Stomach (tissue), 9 donors: ENCODE measurements around the gene TMTC2. TPM values are rescaled to one million over a fixed set of nuclear protein-coding genes. Genes with fewer than 3 reads are reported as not detected.

ENCODE experiments used
- DNase-seq, 2 donors: peaks; one replicate each; pipeline versions ENCODE4 v3.0.0 to v3.0.0-alpha.2; 2013 to 2019
- H3K27ac ChIP-seq, 5 donors: fragments of 200-600 bp in 4 of 5; sonication (generic) in 4 of 5; one replicate each; pipeline ENCODE4 v1.5.1; 2013 to 2019; ENCODE audit warnings: mild to moderate bottlenecking in 1 of 5, moderate library complexity in 1 of 5
- H3K27me3 ChIP-seq, 3 donors: fragments of 200-600 bp; sonication (generic); one replicate each; pipeline ENCODE4 v1.5.1; 2017 to 2019; ENCODE audit warnings: mixed run types in 1 of 3
- H3K36me3 ChIP-seq, 4 donors: fragments of 200-600 bp; sonication (generic); 1 replicate in 3 of 4; 2 replicates in 1 of 4; pipeline ENCODE4 v1.5.1; 2016 to 2019
- H3K4me1 ChIP-seq, 4 donors: fragments of 200-600 bp; sonication (generic); one replicate each; pipeline ENCODE4 v1.5.1; 2016 to 2019
- H3K4me3 ChIP-seq, 4 donors: fragments of 200-600 bp; sonication (generic) in 3 of 4; one replicate each; pipeline ENCODE4 v1.5.1; 2016 to 2019; ENCODE audit warnings: mild to moderate bottlenecking in 1 of 4
- H3K9me3 ChIP-seq, 4 donors: fragments of 200-600 bp; sonication (generic); one replicate each; pipeline ENCODE4 v1.5.1; 2016 to 2019
- EP300 ChIP-seq: sonication (generic); formaldehyde crosslinking; IDR thresholded peaks from one replicate; pipeline ENCODE4 v1.6.1; 2017; ENCODE audit warnings: antibody characterized with exemption
- POLR2A ChIP-seq, 4 donors: fragments of 450-650 bp; IDR thresholded peaks; one replicate each; pipeline ENCODE4 v1.6.1; 2016; ENCODE audit warnings: antibody characterized with exemption in 4 of 4, control low read depth in 2 of 4, mild to moderate bottlenecking in 1 of 4, moderate library complexity in 1 of 4
- POLR2AphosphoS5 ChIP-seq, 3 donors: sonication (generic); formaldehyde crosslinking; IDR thresholded peaks; one replicate each; pipeline ENCODE4 v1.6.1; 2016; ENCODE audit warnings: antibody characterized with exemption in 3 of 3
- WGBS, 5 donors: extraction: QIAGEN DNeasy Blood & Tissue Kit in 3 of 5; methylation state at CpG; one replicate each; pipeline versions ENCODE4 v1.1.5 to v1.1.7; 2013 to 2018; 5-methylcytosine and 5-hydroxymethylcytosine counted together
- intact Hi-C: fragments of 100-400 bp; cut with DNase I; formaldehyde crosslinking; loops from one replicate; pipeline ENCODE4 v1.15.1; 2023; ENCODE audit warnings: low total_unique reads
- polyA plus RNA-seq, 3 donors: library from polyadenylated mRNA; stranded (reverse); fragments of 200-250 nt; gene quantifications; one replicate each; pipeline ENCODE4 v1.2.3, GENCODE V29; 2013
- total RNA-seq, 5 donors: library from RNA; depleted of rRNA; stranded (reverse); fragments of >200 nt; gene quantifications; one replicate each; pipeline versions ENCODE4 v1.1.0 to v1.2.3, GENCODE V29; 2014 to 2016
- TF ChIP-seq, protein P1 (sequence below), 7 experiments: fragments of 450-650 bp in 4 of 7; fragments of 200-600 bp in 3 of 7; sonication (generic) in 3 of 7; IDR thresholded peaks; one replicate each; pipeline ENCODE4 v1.5.1; 2016 to 2019; ENCODE audit warnings: antibody characterized with exemption in 7 of 7, control low read depth in 2 of 7, mild to moderate bottlenecking in 1 of 7
- donor health status: healthy with polysubstance abuse.
- donor health status: Bipolar disorder and iron deficiency.
- donor health status: healthy.

The TMTC2 gene
- total and polyA plus RNA-seq, 8 donors, result 6.1 to 60.0 (median 27.5) TPM

- Histone ChIP-seq H3K4me3 (no peak overlapping the region), H3K36me3 (peaks cover 0 to 20% (median 12%) of the 10 kb centered on the region in 4 donors), H3K9me3 (no peaks in the 10 kb centered on the region), H3K27me3 (no peaks in the 10 kb centered on the region), H3K4me1 (no peaks in the 10 kb centered on the region), H3K27ac (no peak overlapping the region)
- TF ChIP-seq EP300 (no peak), POLR2A (IDR thresholded peaks at IDR 0.05) (no peak), POLR2AphosphoS5 (IDR thresholded peaks at IDR 0.05) (no peak)
- TF ChIP-seq, protein P1, sequence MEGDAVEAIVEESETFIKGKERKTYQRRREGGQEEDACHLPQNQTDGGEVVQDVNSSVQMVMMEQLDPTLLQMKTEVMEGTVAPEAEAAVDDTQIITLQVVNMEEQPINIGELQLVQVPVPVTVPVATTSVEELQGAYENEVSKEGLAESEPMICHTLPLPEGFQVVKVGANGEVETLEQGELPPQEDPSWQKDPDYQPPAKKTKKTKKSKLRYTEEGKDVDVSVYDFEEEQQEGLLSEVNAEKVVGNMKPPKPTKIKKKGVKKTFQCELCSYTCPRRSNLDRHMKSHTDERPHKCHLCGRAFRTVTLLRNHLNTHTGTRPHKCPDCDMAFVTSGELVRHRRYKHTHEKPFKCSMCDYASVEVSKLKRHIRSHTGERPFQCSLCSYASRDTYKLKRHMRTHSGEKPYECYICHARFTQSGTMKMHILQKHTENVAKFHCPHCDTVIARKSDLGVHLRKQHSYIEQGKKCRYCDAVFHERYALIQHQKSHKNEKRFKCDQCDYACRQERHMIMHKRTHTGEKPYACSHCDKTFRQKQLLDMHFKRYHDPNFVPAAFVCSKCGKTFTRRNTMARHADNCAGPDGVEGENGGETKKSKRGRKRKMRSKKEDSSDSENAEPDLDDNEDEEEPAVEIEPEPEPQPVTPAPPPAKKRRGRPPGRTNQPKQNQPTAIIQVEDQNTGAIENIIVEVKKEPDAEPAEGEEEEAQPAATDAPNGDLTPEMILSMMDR (IDR thresholded peaks at IDR 0.05), result no peak
- 73 to 85% (median 80%) methylated on average over 3 of the region's 3 CpGs for WGBS, 5 donors
- intact Hi-C loops, result no loop called here
- no peak for DNase-seq
Observed at GRCh38 chr12:82968631-82969367, 282.1 kb downstream of the TMTC2 start.

DNA sequence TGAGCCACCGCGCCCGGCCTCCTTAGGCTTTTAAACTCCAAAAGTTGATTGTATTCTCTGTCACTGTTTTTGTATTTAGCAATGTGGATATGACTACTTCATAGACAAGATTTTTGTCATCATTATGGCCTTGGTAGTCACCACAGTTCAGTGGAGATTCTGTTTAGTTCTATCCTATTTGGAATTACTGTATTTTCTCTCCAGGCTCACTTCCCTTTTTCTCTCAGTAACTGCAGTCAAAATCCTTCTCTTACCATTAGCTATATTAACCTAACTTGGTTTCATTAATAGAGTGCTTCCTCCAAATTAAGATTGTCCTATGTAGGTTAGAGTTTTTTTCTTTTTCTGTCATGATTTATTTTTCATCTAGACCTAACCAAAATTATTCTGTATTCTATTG lies 283.9 kb downstream of the TMTC2 start:
- H3K27me3 ChIP-seq, result no peaks in the 10 kb centered on the region
- no peaks in the 10 kb centered on the region for H3K4me1 ChIP-seq
- H3K9me3 ChIP-seq, result no peaks in the 10 kb centered on the region
- WGBS, 5 donors, result 89 to 100% (median 97%) methylated on average over 3 of the region's 3 CpGs
- intact Hi-C loops, result no loop called here
- no peak for DNase-seq
- H3K36me3 ChIP-seq, result peaks cover 0 to 16% (median 10%) of the 10 kb centered on the region in 4 donors
- H3K27ac ChIP-seq, result no peak overlapping the region
- TF ChIP-seq POLR2A (IDR thresholded peaks at IDR 0.05) (no peak), POLR2AphosphoS5 (IDR thresholded peaks at IDR 0.05) (no peak), EP300 (no peak)
- TF ChIP-seq, protein P1 (IDR thresholded peaks at IDR 0.05), result no peak
- H3K4me3 ChIP-seq, result no peak overlapping the region

- no peaks in the 10 kb centered on the region for H3K9me3 ChIP-seq
- no peak for DNase-seq
- TF ChIP-seq, protein P1 (IDR thresholded peaks at IDR 0.05), result no peak
- TF ChIP-seq POLR2AphosphoS5 (IDR thresholded peaks at IDR 0.05), result no peak
- TF ChIP-seq POLR2A (IDR thresholded peaks at IDR 0.05), result no peak
- TF ChIP-seq EP300, result no peak
- H3K4me3 ChIP-seq, result no peak overlapping the region
- H3K36me3 ChIP-seq, result peaks cover 0 to 14% (median 6%) of the 10 kb centered on the region in 4 donors
- no peak overlapping the region for H3K27ac ChIP-seq
- 76 to 88% (median 81%) methylated on average over 4 of the region's 4 CpGs for WGBS, 5 donors
- intact Hi-C loops, result no loop called here
- H3K27me3 ChIP-seq, result no peaks in the 10 kb centered on the region
- no peaks in the 10 kb centered on the region for H3K4me1 ChIP-seq
Observed at GRCh38 chr12:82971584-82971983, 284.9 kb downstream of the TMTC2 start.

GRCh38 chr12:82972624-82973023 lies 285.9 kb downstream of the TMTC2 start:
- Histone ChIP-seq H3K4me3 (no peak overlapping the region), H3K4me1 (no peaks in the 10 kb centered on the region), H3K9me3 (no peaks in the 10 kb centered on the region), H3K27me3 (no peaks in the 10 kb centered on the region), H3K27ac (no peak overlapping the region), H3K36me3 (peaks cover 0 to 5% (median 2%) of the 10 kb centered on the region in 4 donors)
- no peak for DNase-seq
- WGBS, 5 donors, result 84 to 95% (median 93%) methylated on average over 3 of the region's 3 CpGs
- TF ChIP-seq POLR2A (IDR thresholded peaks at IDR 0.05) (no peak), EP300 (no peak), POLR2AphosphoS5 (IDR thresholded peaks at IDR 0.05) (no peak)
- TF ChIP-seq, protein P1 (IDR thresholded peaks at IDR 0.05), result no peak
- intact Hi-C loops, result no loop called here
